Measurements from ENCODE around the gene WFIKKN1. TPM values are rescaled to one million over a fixed set of nuclear protein-coding genes. Genes with fewer than 3 reads are reported as not detected.

Gene WFIKKN1
- total RNA-seq, 1 donor from 2014 or later, result not detected

GRCh38 chr16:679814-680624 lies 49.2 kb downstream of the WFIKKN1 start, which contains the start of gene STUB1:
Gene STUB1 (plus strand): TSS chr16:680410. CDS start chr16:680526, 116 bp downstream.
- H3K36me3 ChIP-seq (ENCODE audit: control insufficient read depth, insufficient read depth, low read length), result peaks cover 22% of the 10 kb centered on the region
- no peak for TF ChIP-seq CTCF (IDR thresholded peaks at IDR 0.05; ENCODE audit: insufficient read depth, low read length, severe bottlenecking)
- no peaks in the 10 kb centered on the region for H3K27me3 ChIP-seq (ENCODE audit: control insufficient read depth, insufficient read depth, low read length)
- H3K4me3 ChIP-seq (ENCODE audit: low read depth, low read length), result peak within 1 kb of the TSS; percentile 72
- DNase-seq (ENCODE audit: low read depth) (peak; percentile 61), FAIRE-seq (no peak)

GRCh38 chr16:680625-680945 lies 49.8 kb downstream of the WFIKKN1 start:
- no peak for FAIRE-seq
- H3K36me3 ChIP-seq (ENCODE audit: control insufficient read depth, insufficient read depth, low read length), result peaks cover 26% of the 10 kb centered on the region

DNA sequence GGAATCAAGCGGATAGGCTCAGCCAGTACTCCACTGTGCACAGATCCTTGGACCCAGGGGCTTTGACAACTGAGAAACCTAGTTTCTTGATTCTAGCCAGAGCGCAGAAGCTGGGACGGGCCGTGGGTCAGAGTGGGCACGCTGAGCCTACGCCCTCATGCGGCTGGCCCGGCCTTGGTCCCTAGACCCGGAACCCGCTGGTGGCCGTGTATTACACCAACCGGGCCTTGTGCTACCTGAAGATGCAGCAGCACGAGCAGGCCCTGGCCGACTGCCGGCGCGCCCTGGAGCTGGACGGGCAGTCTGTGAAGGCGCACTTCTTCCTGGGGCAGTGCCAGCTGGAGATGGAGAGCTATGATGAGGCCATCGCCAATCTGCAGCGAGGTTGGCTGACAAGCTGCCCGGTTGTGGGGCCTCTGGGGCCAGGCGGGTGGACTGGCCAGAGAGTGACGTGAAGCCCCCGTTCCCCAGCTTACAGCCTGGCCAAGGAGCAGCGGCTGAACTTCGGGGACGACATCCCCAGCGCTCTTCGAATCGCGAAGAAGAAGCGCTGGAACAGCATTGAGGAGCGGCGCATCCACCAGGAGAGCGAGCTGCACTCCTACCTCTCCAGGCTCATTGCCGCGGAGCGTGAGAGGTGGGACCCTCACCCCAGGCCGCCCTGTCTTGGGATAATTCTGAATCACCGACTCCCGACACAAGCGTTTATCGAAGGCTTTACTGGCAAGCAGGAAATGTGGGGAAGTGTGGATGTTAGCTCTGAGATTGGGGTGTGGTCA lies 50.4 kb downstream of the WFIKKN1 start:
- peaks cover 26% of the 10 kb centered on the region for H3K36me3 ChIP-seq (ENCODE audit: control insufficient read depth, insufficient read depth, low read length)
- FAIRE-seq, result peak; percentile 7
- peak; percentile 36 for TF ChIP-seq CTCF (IDR thresholded peaks at IDR 0.05; ENCODE audit: insufficient read depth, low read length, severe bottlenecking)
- peak overlapping the region; percentile 72 for H3K4me3 ChIP-seq (ENCODE audit: low read depth, low read length)
- DNase-seq (ENCODE audit: low read depth), result peak; percentile 17
- no peaks in the 10 kb centered on the region for H3K27me3 ChIP-seq (ENCODE audit: control insufficient read depth, insufficient read depth, low read length)

More at GRCh38 chr16:680625-680945, 49.8 kb downstream of the WFIKKN1 start:
- peak overlapping the region; percentile 72 for H3K4me3 ChIP-seq (ENCODE audit: low read depth, low read length)
- no peak for TF ChIP-seq CTCF (IDR thresholded peaks at IDR 0.05; ENCODE audit: insufficient read depth, low read length, severe bottlenecking)
- H3K27me3 ChIP-seq (ENCODE audit: control insufficient read depth, insufficient read depth, low read length), result no peaks in the 10 kb centered on the region
- DNase-seq (ENCODE audit: low read depth), result no peak

DNA sequence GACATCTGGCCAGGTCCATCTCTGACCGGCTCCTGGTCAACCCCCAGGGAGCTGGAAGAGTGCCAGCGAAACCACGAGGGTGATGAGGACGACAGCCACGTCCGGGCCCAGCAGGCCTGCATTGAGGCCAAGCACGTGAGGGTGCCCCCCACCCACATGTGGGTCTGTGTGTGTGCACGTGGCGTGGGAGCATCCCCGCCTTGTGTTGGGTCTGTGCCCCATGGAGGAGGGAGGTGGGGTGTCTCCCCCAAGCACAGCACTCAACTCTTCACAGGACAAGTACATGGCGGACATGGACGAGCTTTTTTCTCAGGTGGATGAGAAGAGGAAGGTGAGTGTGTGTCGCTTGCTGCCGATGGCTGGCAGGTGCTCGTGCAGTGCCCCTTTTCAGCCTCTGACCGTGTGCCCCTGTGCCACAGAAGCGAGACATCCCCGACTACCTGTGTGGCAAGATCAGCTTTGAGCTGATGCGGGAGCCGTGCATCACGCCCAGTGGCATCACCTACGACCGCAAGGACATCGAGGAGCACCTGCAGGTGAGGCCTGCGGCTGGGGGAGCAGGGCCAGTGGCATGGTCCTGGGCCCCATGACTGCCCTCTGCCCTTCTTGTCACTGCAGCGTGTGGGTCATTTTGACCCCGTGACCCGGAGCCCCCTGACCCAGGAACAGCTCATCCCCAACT lies 51.1 kb downstream of the WFIKKN1 start:
- no peak for FAIRE-seq
- Histone ChIP-seq H3K27me3 (ENCODE audit: control insufficient read depth, insufficient read depth, low read length) (no peaks in the 10 kb centered on the region), H3K36me3 (ENCODE audit: control insufficient read depth, insufficient read depth, low read length) (peaks cover 26% of the 10 kb centered on the region), H3K4me3 (ENCODE audit: low read depth, low read length) (peak overlapping the region; percentile 72)
- TF ChIP-seq CTCF (IDR thresholded peaks at IDR 0.05; ENCODE audit: insufficient read depth, low read length, severe bottlenecking), result no peak
- no peak for DNase-seq (ENCODE audit: low read depth)

DNA sequence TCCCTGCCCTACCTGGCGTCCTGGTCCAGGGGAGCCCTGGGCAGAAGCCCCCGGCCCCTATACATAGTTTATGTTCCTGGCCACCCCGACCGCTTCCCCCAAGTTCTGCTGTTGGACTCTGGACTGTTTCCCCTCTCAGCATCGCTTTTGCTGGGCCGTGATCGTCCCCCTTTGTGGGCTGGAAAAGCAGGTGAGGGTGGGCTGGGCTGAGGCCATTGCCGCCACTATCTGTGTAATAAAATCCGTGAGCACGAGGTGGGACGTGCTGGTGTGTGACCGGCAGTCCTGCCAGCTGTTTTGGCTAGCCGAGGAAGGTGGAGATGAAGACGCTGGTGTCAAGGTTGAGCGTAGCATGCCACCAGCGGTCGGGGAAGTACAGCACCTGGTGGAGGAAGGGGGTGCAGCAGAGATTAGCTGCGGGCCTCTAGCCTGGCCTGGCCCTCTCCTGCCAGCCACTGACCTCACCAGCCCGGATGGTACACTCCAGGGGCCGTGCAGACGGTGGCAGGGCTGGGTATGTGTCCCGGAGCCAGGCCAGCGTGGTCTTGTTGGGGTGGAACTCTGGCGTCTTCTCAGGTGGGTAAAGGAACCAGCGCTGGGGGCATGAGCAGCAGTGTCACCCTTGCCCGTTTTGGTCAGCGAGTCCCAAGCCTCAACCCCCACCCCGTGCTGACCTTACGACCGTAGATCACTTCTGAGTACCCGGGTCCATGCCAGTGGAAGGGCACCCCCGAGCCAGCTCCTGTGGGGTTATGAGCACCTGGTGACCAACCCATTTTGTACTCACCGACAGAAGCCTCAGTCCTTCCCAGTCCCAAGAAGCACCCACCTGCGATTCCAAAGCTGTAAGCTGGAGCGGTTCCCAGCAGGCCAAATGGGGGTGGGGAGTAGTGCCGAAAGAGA lies 52.0 kb downstream of the WFIKKN1 start:
- no peaks in the 10 kb centered on the region for H3K27me3 ChIP-seq (ENCODE audit: control insufficient read depth, insufficient read depth, low read length)
- FAIRE-seq, result no peak
- H3K36me3 ChIP-seq (ENCODE audit: control insufficient read depth, insufficient read depth, low read length), result peaks cover 29% of the 10 kb centered on the region
- H3K4me3 ChIP-seq (ENCODE audit: low read depth, low read length), result peak overlapping the region; percentile 70
- no peak for TF ChIP-seq CTCF (IDR thresholded peaks at IDR 0.05; ENCODE audit: insufficient read depth, low read length, severe bottlenecking)
- no peak for DNase-seq (ENCODE audit: low read depth)

Data from bronchial epithelial cell (primary cell).